ENCODE measurements around the gene COX14. TPM values are rescaled to one million over a fixed set of nuclear protein-coding genes. Genes with fewer than 3 reads are reported as not detected.

Gene COX14
- total RNA-seq, 4 donors from 2014 or later, result 22.1 to 107 (median 62.0) TPM

GRCh38 chr12:50117057-50117622 is 5.1 kb downstream of the COX14 start:
- Histone ChIP-seq H3K27ac (peak overlapping the region in 2 of 4 donors; percentile 6 to 8), H3K9me3 (no peaks in the 10 kb centered on the region), H3K27me3 (no peaks in the 10 kb centered on the region), H3K36me3 (peaks cover 0 to 18% (median 7%) of the 10 kb centered on the region in 4 donors), H3K4me1 (peaks cover 21 to 58% (median 27%) of the 10 kb centered on the region in 4 donors), H3K4me3 (no peak overlapping the region)
- in situ Hi-C loops (cut with MboI; ENCODE audit: low pct_ligation_motif_present in 1 of 4, low pct_unique_long_range_greater_than_20kb in 1 of 4, low sequenced_read_pairs in 3 of 4) (loop anchor here in 1 of 4 donors (10.0 kb wide), 1 partner anchor 48 kb away; the partner anchor contains the start of gene CERS5), intact Hi-C loops (cut with DNase I; ENCODE audit: low total_unique reads) (no loop called here)
- no peak for DNase-seq
- WGBS, 2 donors (ENCODE audit: low coverage in 1 of 2), result 83 to 93% methylated on average over 3 to 6 of the region's 6 CpGs
- TF ChIP-seq CTCF (IDR thresholded peaks at IDR 0.05) (no peak), POLR2AphosphoS5 (IDR thresholded peaks at IDR 0.05) (no peak), EP300 (IDR thresholded peaks at IDR 0.05; ENCODE audit: low read depth) (no peak), POLR2A (IDR thresholded peaks at IDR 0.05) (no peak)

- intact Hi-C loops (cut with DNase I; ENCODE audit: low total_unique reads) (no loop called here), in situ Hi-C loops (cut with MboI; ENCODE audit: low pct_ligation_motif_present in 1 of 4, low pct_unique_long_range_greater_than_20kb in 1 of 4, low sequenced_read_pairs in 3 of 4) (loop anchor here in 1 of 4 donors (10.0 kb wide), 1 partner anchor 45 kb away; the partner anchor contains the start of gene CERS5)
- Histone ChIP-seq H3K36me3 (peaks cover 0 to 25% (median 7%) of the 10 kb centered on the region in 4 donors), H3K4me1 (peaks cover 7 to 50% (median 15%) of the 10 kb centered on the region in 4 donors), H3K27ac (no peak overlapping the region), H3K9me3 (no peaks in the 10 kb centered on the region), H3K27me3 (no peaks in the 10 kb centered on the region), H3K4me3 (no peak overlapping the region)
- 94% methylated on average over 2 of the region's 2 CpGs; no CpG with 5 or more reads in 1 of the 2 donors for WGBS, 2 donors (ENCODE audit: low coverage in 1 of 2)
- no peak for TF ChIP-seq EP300 (IDR thresholded peaks at IDR 0.05; ENCODE audit: low read depth)
- TF ChIP-seq CTCF (IDR thresholded peaks at IDR 0.05), result no peak
- no peak for TF ChIP-seq POLR2AphosphoS5 (IDR thresholded peaks at IDR 0.05)
- no peak for TF ChIP-seq POLR2A (IDR thresholded peaks at IDR 0.05)
- no peak for DNase-seq
Measured at GRCh38 chr12:50119387-50119786, 7.4 kb downstream of the COX14 start.

- 87 to 93% methylated on average over 2 to 3 of the region's 3 CpGs for WGBS, 2 donors (ENCODE audit: low coverage in 1 of 2)
- peaks cover 6 to 48% (median 14%) of the 10 kb centered on the region in 4 donors for H3K4me1 ChIP-seq
- no peak for DNase-seq
- intact Hi-C loops (cut with DNase I; ENCODE audit: low total_unique reads) (no loop called here), in situ Hi-C loops (cut with MboI; ENCODE audit: low pct_ligation_motif_present in 1 of 4, low pct_unique_long_range_greater_than_20kb in 1 of 4, low sequenced_read_pairs in 3 of 4) (no loop called here)
- no peak overlapping the region for H3K4me3 ChIP-seq
- H3K9me3 ChIP-seq, result no peaks in the 10 kb centered on the region
- H3K36me3 ChIP-seq, result peaks cover 0 to 25% (median 7%) of the 10 kb centered on the region in 4 donors
- no peak overlapping the region for H3K27ac ChIP-seq
- no peaks in the 10 kb centered on the region for H3K27me3 ChIP-seq
- no peak for TF ChIP-seq POLR2A (IDR thresholded peaks at IDR 0.05)
- TF ChIP-seq POLR2AphosphoS5 (IDR thresholded peaks at IDR 0.05), result no peak
- TF ChIP-seq CTCF (IDR thresholded peaks at IDR 0.05), result no peak
- TF ChIP-seq EP300 (IDR thresholded peaks at IDR 0.05; ENCODE audit: low read depth), result no peak
Measured at GRCh38 chr12:50120521-50120920, 8.5 kb downstream of the COX14 start.

- Histone ChIP-seq H3K4me3 (no peak overlapping the region), H3K36me3 (peaks cover 0 to 25% (median 7%) of the 10 kb centered on the region in 4 donors), H3K4me1 (peaks cover 6 to 48% (median 14%) of the 10 kb centered on the region in 4 donors), H3K9me3 (no peaks in the 10 kb centered on the region), H3K27me3 (no peaks in the 10 kb centered on the region), H3K27ac (peak overlapping the region; percentile 5 to 43 (median 24))
- TF ChIP-seq EP300 (IDR thresholded peaks at IDR 0.05; ENCODE audit: low read depth), result no peak
- TF ChIP-seq POLR2A (IDR thresholded peaks at IDR 0.05), result no peak
- no peak for TF ChIP-seq POLR2AphosphoS5 (IDR thresholded peaks at IDR 0.05)
- no peak for TF ChIP-seq CTCF (IDR thresholded peaks at IDR 0.05)
- intact Hi-C loops (cut with DNase I; ENCODE audit: low total_unique reads) (no loop called here), in situ Hi-C loops (cut with MboI; ENCODE audit: low pct_ligation_motif_present in 1 of 4, low pct_unique_long_range_greater_than_20kb in 1 of 4, low sequenced_read_pairs in 3 of 4) (no loop called here)
- WGBS, 2 donors (ENCODE audit: low coverage in 1 of 2), result 50% methylated on average over 3 of the region's 3 CpGs; no CpG with 5 or more reads in 1 of the 2 donors
- no peak for DNase-seq
Measured at GRCh38 chr12:50120953-50121352, 8.9 kb downstream of the COX14 start.

Data from transverse colon (tissue), 4 donors.